H1 (cell line): ENCODE data around the gene MYLK4. TPM values are rescaled to one million over a fixed set of nuclear protein-coding genes. Genes with fewer than 3 reads are reported as not detected.

ENCODE experiments used
- CTCF ChIA-PET: fragments of 300-600 bp; sonication (Branson Sonifier 250); formaldehyde crosslinking; loops from one replicate; lab custom pipeline; 2021; ENCODE audit not compliant: partially characterized antibody; lab: Charles Lee
- POLR2A ChIA-PET: fragments of 300-600 bp; sonication (Branson Sonifier 250); formaldehyde crosslinking; loops from one replicate; lab custom pipeline; 2021; ENCODE audit warnings: inconsistent platforms; ENCODE audit not compliant: partially characterized antibody; lab: Charles Lee
- DNase-seq, 2 experiments: peaks; one replicate each; pipeline versions ENCODE4 v3.0.0 to v3.0.0-alpha.2; 2010 to 2022; ENCODE audit warnings: low spot score in 2 of 2, low read depth in 1 of 2, mixed read lengths in 1 of 2
- FAIRE-seq: peaks from 2 replicates; lab custom pipeline; 2011; peaks lifted over from hg19 to GRCh38; lab: Jason Lieb, UNC
- H2AFZ ChIP-seq: 2 replicates; pipeline ENCODE4 v1.8.1; 2012; ENCODE audit warnings: low read length, inconsistent platforms
- H2AK5ac ChIP-seq: 2 replicates; pipeline ENCODE4 v1.6.1; 2013; ENCODE audit warnings: low read depth, low read length
- H2BK120ac ChIP-seq: replicated peaks from 2 replicates; pipeline ENCODE3; 2013; ENCODE audit warnings: low read depth, low read length, inconsistent platforms
- H2BK12ac ChIP-seq: 2 replicates; pipeline ENCODE4 v1.6.1; 2013; ENCODE audit warnings: low read depth, low read length
- H2BK15ac ChIP-seq: 2 replicates; pipeline ENCODE4 v1.6.1; 2013; ENCODE audit warnings: low read length
- H2BK20ac ChIP-seq: 2 replicates; pipeline ENCODE4 v1.6.1; 2013; ENCODE audit warnings: low read length
- H2BK5ac ChIP-seq: 2 replicates; pipeline ENCODE4 v1.6.1; 2013; ENCODE audit warnings: low read depth, low read length
- H3K14ac ChIP-seq: 2 replicates; pipeline ENCODE4 v1.6.1; 2013; ENCODE audit warnings: inconsistent platforms; ENCODE audit not compliant: insufficient read length
- H3K18ac ChIP-seq: 2 replicates; pipeline ENCODE4 v1.6.1; 2013; ENCODE audit warnings: low read length; ENCODE audit errors: extremely low read depth
- H3K23ac ChIP-seq: 2 replicates; pipeline ENCODE4 v1.6.1; 2013; ENCODE audit warnings: inconsistent platforms; ENCODE audit not compliant: insufficient read length
- H3K23me2 ChIP-seq: 2 replicates; pipeline ENCODE4 v1.6.1; 2013; ENCODE audit warnings: low read depth, low read length
- H3K27ac ChIP-seq: 2 replicates; pipeline ENCODE4 v1.6.1; 2011; ENCODE audit warnings: low read depth, low read length, inconsistent platforms
- H3K27me3 ChIP-seq, 4 experiments: replicated peaks in 1 of 4; 1 replicate in 1 of 4; 2 replicates in 3 of 4; pipeline versions ENCODE4 v1.6.1 to v1.8.1; 2011 to 2013; ENCODE audit warnings: low read length in 3 of 4, mild to moderate bottlenecking in 3 of 4, inconsistent platforms in 2 of 4, mixed read lengths in 2 of 4, moderate library complexity in 1 of 4; ENCODE audit not compliant: control insufficient read depth in 3 of 4, insufficient read depth in 3 of 4; ENCODE audit errors: extremely low read depth in 1 of 4
- H3K36me3 ChIP-seq, 4 experiments: 2 replicates each; pipeline versions ENCODE4 v1.6.1 to v1.8.1; 2011 to 2013; ENCODE audit warnings: mild to moderate bottlenecking in 4 of 4, low read length in 3 of 4, moderate library complexity in 2 of 4, control low read depth in 1 of 4, inconsistent platforms in 1 of 4; ENCODE audit not compliant: insufficient read depth in 4 of 4, control insufficient read depth in 2 of 4
- H3K4ac ChIP-seq: replicated peaks from 2 replicates; pipeline ENCODE3; 2013; ENCODE audit warnings: low read length, low read depth, mixed read lengths, inconsistent platforms; ENCODE audit not compliant: insufficient read length
- H3K4me1 ChIP-seq, 4 experiments: replicated peaks in 1 of 4; 1 replicate in 1 of 4; 2 replicates in 3 of 4; pipeline versions ENCODE4 v1.6.1 to v1.8.1; 2011 to 2013; ENCODE audit warnings: low read length in 3 of 4, inconsistent platforms in 2 of 4, mixed read lengths in 1 of 4; ENCODE audit not compliant: insufficient read depth in 4 of 4, control insufficient read depth in 3 of 4
- H3K4me2 ChIP-seq, 2 experiments: 2 replicates each; pipeline versions ENCODE4 v1.6.1 to v1.8.1; 2011 to 2013; ENCODE audit warnings: low read depth in 2 of 2, low read length in 2 of 2, control low read depth in 1 of 2, inconsistent platforms in 1 of 2, mild to moderate bottlenecking in 1 of 2; ENCODE audit not compliant: insufficient read depth in 1 of 2
- H3K4me3 ChIP-seq, 4 experiments: fragments of 200-600, 300-600 bp in 1 of 4; sonication (generic), shearing (Covaris generic), sonication (Bioruptor Twin) in 1 of 4; 2 replicates each; pipeline versions ENCODE4 v1.5.1 to v1.8.1; 2011 to 2016; ENCODE audit warnings: low read length in 4 of 4, low read depth in 3 of 4, control low read depth in 2 of 4, inconsistent platforms in 2 of 4, mild to moderate bottlenecking in 2 of 4, mixed read lengths in 1 of 4, moderate library complexity in 1 of 4; ENCODE audit not compliant: insufficient read depth in 2 of 4; ENCODE audit errors: extremely low read depth in 1 of 4
- H3K56ac ChIP-seq: replicated peaks from 2 replicates; pipeline ENCODE3; 2013; ENCODE audit warnings: low read depth, mild to moderate bottlenecking, mixed read lengths, low read length, inconsistent platforms; ENCODE audit not compliant: insufficient read length
- H3K79me1 ChIP-seq: 2 replicates; pipeline ENCODE4 v1.6.1; 2013; ENCODE audit warnings: low read depth, low read length, control low read depth
- H3K79me2 ChIP-seq, 2 experiments: 2 replicates each; pipeline versions ENCODE4 v1.6.1 to v1.8.1; 2012 to 2013; ENCODE audit warnings: low read length in 2 of 2, mild to moderate bottlenecking in 2 of 2, inconsistent platforms in 1 of 2; ENCODE audit not compliant: insufficient read depth in 2 of 2, control insufficient read depth in 1 of 2
- H3K9ac ChIP-seq, 4 experiments: replicated peaks in 1 of 4; 1 replicate in 1 of 4; 2 replicates in 3 of 4; pipeline versions ENCODE4 v1.6.1 to v1.8.1; 2011 to 2013; ENCODE audit warnings: low read depth in 3 of 4, low read length in 3 of 4, control low read depth in 2 of 4, mild to moderate bottlenecking in 2 of 4, moderate library complexity in 2 of 4, inconsistent platforms in 1 of 4; ENCODE audit errors: extremely low read depth in 1 of 4
- H3K9me3 ChIP-seq, 2 experiments: 2 replicates each; pipeline versions ENCODE4 v1.6.1 to v1.8.1; 2012 to 2013; ENCODE audit warnings: mild to moderate bottlenecking in 2 of 2, moderate library complexity in 2 of 2, control low read depth in 1 of 2, inconsistent platforms in 1 of 2, low read depth in 1 of 2, low read length in 1 of 2, mixed read lengths in 1 of 2; ENCODE audit not compliant: insufficient read depth in 2 of 2
- H4K20me1 ChIP-seq, 2 experiments: replicated peaks in 1 of 2; 2 replicates each; pipeline versions ENCODE3 to v1.8.1; 2011 to 2013; ENCODE audit warnings: inconsistent platforms in 2 of 2, low read length in 2 of 2, mild to moderate bottlenecking in 1 of 2; ENCODE audit not compliant: insufficient read depth in 2 of 2, control insufficient read depth in 1 of 2
- H4K5ac ChIP-seq: 2 replicates; pipeline ENCODE4 v1.6.1; 2013; ENCODE audit warnings: low read length, low read depth, mixed read lengths, inconsistent platforms; ENCODE audit not compliant: insufficient read length
- H4K8ac ChIP-seq: 2 replicates; pipeline ENCODE4 v1.8.0; 2013; ENCODE audit warnings: mild to moderate bottlenecking, moderate library complexity, low read length, inconsistent platforms; ENCODE audit not compliant: insufficient read depth; ENCODE audit errors: extremely low read depth
- H4K91ac ChIP-seq: replicated peaks from 2 replicates; pipeline ENCODE3; 2013; ENCODE audit warnings: low read length, mixed read lengths, inconsistent platforms; ENCODE audit not compliant: insufficient read length
- CBX8 ChIP-seq: fragments of 300-800, 300-1000 bp; sonication (generic); IDR thresholded peaks from 2 replicates; pipeline ENCODE4 v1.7.1; 2016; ENCODE audit warnings: low read depth, low read length, borderline replicate concordance
- CHD1 ChIP-seq: IDR thresholded peaks from 2 replicates; pipeline ENCODE4 v1.6.1; 2012; ENCODE audit warnings: low read depth, low read length, improper control_type of control experiment
- GABPA ChIP-seq: IDR thresholded peaks from 2 replicates; pipeline ENCODE4 v1.6.1; 2011; ENCODE audit warnings: mild to moderate bottlenecking, low read length, moderate library complexity, borderline replicate concordance; ENCODE audit not compliant: insufficient read depth
- KDM1A ChIP-seq: fragments of 200-600, 300-600 bp; sonication (generic); IDR thresholded peaks from 2 replicates; pipeline ENCODE4 v1.7.1; 2016; ENCODE audit warnings: mild to moderate bottlenecking, low read length, borderline replicate concordance
- MAFK ChIP-seq: IDR thresholded peaks from 2 replicates; pipeline ENCODE4 v1.6.1; 2012; ENCODE audit warnings: low read depth, mild to moderate bottlenecking, improper control_type of control experiment, low read length
- MAX ChIP-seq: IDR thresholded peaks from 2 replicates; pipeline ENCODE4 v1.6.1; 2012; ENCODE audit warnings: inconsistent platforms
- RXRA ChIP-seq: IDR thresholded peaks from 2 replicates; pipeline ENCODE4 v1.6.1; 2011; ENCODE audit warnings: low read depth, mild to moderate bottlenecking, low read length, moderate library complexity; ENCODE audit not compliant: insufficient read depth
- SUZ12 ChIP-seq: fragments of 200-600 bp; sonication (generic); IDR thresholded peaks from 2 replicates; pipeline ENCODE4 v1.6.1; 2012; ENCODE audit warnings: mild to moderate bottlenecking, inconsistent platforms, low read length, moderate library complexity, mixed read lengths
- TAF1 ChIP-seq: IDR thresholded peaks from 2 replicates; pipeline ENCODE4 v1.6.1; 2011; ENCODE audit warnings: mild to moderate bottlenecking, low read depth, low read length
- TCF12 ChIP-seq: IDR thresholded peaks from 2 replicates; pipeline ENCODE4 v1.6.1; 2011; ENCODE audit warnings: low read depth, mild to moderate bottlenecking, low read length
- YY1 ChIP-seq: IDR thresholded peaks from 2 replicates; pipeline ENCODE4 v1.6.1; 2011; ENCODE audit warnings: low read depth, mild to moderate bottlenecking, low read length
- WGBS, 2 experiments: shearing (Covaris generic) in 1 of 2; methylation state at CpG; one replicate each; pipeline versions ENCODE4 v1.1.6 to v1.1.7; 2013 to 2015; ENCODE audit warnings: low lambda C conversion rate in 2 of 2, mixed read lengths in 2 of 2, inconsistent platforms in 1 of 2, low coverage in 1 of 2, missing lambda C conversion rate in 1 of 2; ENCODE audit not compliant: insufficient replicate concordance in 2 of 2, insufficient coverage in 1 of 2, insufficient read length in 1 of 2; ENCODE audit errors: extremely low coverage in 1 of 2, missing lambda C conversion rate in 1 of 2; 5-methylcytosine and 5-hydroxymethylcytosine counted together
- polyA plus RNA-seq, 7 experiments: library from polyadenylated mRNA; depleted of rRNA in 3 of 7; stranded (reverse) in 5 of 7; unstranded in 2 of 7; fragments of >200 nt in 5 of 7; fragments of 200-250 nt in 2 of 7; gene quantifications; 1 replicate in 5 of 7; 2 replicates in 1 of 7; 4 replicates in 1 of 7; pipeline versions ENCODE4 v1.2.1 to v1.2.3, GENCODE V29; 2011 to 2013; ENCODE audit warnings: missing spikeins in 2 of 7, mixed read lengths in 2 of 7
- total RNA-seq: library from RNA; stranded (reverse); fragmentation: NEBNext Ultra II Directional; extraction: Animal tissue kit (Norgen Biotek cat#: 25700); gene quantifications from 2 replicates; pipeline ENCODE4 v1.2.1, GENCODE V29; 2021
- TF ChIP-seq, protein P1 (sequence below): IDR thresholded peaks from 2 replicates; pipeline ENCODE4 v1.6.1; 2012; ENCODE audit warnings: low read length, inconsistent platforms

MYLK4 gene
- total and polyA plus RNA-seq, 2 of the 8 experiments (the other 6 are each of a cell fraction or from before 2014, with no cell fraction given), result 0.11 to 0.17 TPM

DNA sequence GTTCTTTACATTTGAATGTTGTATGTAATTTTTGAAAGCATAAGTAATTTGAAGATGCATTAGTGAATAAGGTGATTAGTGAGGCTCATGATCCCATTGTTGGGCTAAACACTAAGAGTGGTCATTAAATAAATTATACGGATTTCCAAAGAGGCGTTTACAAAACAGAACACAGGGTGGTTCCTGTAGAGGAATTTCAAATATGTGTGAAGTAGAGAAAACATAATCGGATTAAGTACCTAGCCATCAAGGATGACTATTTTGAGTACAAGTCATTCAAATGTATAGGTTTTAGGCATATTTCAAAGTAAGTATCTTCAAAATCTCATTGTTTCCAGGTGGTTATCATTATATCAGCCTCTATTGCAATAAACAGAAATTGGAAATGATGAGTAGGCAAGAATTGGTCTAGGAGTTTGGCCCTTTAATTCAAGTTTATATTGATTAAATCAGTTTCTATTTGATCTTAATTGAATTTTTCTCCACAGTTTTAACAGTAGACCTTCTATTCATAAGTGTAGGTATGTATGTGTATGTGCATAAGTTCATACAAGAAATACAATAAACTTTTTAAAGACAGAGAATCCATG, 94.8 kb downstream of the MYLK4 start:
- peaks cover 0 to 5% (median 1%) of the 10 kb centered on the region in 4 experiments; a peak in 3 of 7 replicates for H3K4me1 ChIP-seq
- H2BK20ac ChIP-seq, result no peak overlapping the region
- H3K79me1 ChIP-seq, result no peaks in the 10 kb centered on the region
- H3K9me3 ChIP-seq, result peaks cover 10 to 14% of the 10 kb centered on the region in 2 experiments; a peak in 3 of 4 replicates
- POLR2A ChIA-PET, result no interaction called here
- no peak overlapping the region; a peak in 1 of 8 replicates for H3K4me3 ChIP-seq
- H4K20me1 ChIP-seq, result no peaks in the 10 kb centered on the region
- no peak overlapping the region for H2AFZ ChIP-seq
- H4K5ac ChIP-seq, result no peak overlapping the region
- no peak overlapping the region for H2BK5ac ChIP-seq
- H3K23me2 ChIP-seq, result no peaks in the 10 kb centered on the region
- H3K56ac ChIP-seq, result no peak overlapping the region
- no peak overlapping the region for H3K4ac ChIP-seq
- H3K36me3 ChIP-seq, result no peaks in the 10 kb centered on the region
- WGBS, 2 experiments, result 34% methylated on average over 3 of the region's 3 CpGs; no CpG with 5 or more reads in 1 of the 2 experiments
- H3K18ac ChIP-seq, result no peak overlapping the region; the same call in 1 of the 2 replicates
- H3K4me2 ChIP-seq, result no peak overlapping the region
- H3K9ac ChIP-seq, result no peak overlapping the region
- no peak overlapping the region for H3K14ac ChIP-seq
- H2AK5ac ChIP-seq, result no peak overlapping the region
- DNase-seq, result no peak
- H3K79me2 ChIP-seq, result no peaks in the 10 kb centered on the region
- H3K27me3 ChIP-seq, result peaks cover 0 to 2% (median 0%) of the 10 kb centered on the region in 4 experiments; a peak in 1 of 7 replicates
- FAIRE-seq, result no peak
- H2BK12ac ChIP-seq, result no peak overlapping the region
- no peak overlapping the region for H4K91ac ChIP-seq
- no peak overlapping the region for H3K23ac ChIP-seq
- CTCF ChIA-PET, result no interaction called here
- H4K8ac ChIP-seq, result no peak overlapping the region
- H2BK15ac ChIP-seq, result no peak overlapping the region
- no peak overlapping the region for H2BK120ac ChIP-seq
- H3K27ac ChIP-seq, result no peak overlapping the region
- TF ChIP-seq YY1 (no peak), CBX8 (no peak), SUZ12 (no peak), RXRA (no peak), GABPA (no peak), TAF1 (no peak), TCF12 (no peak), KDM1A (no peak), MAFK (peak; percentile 33; the same call in 1 of the 2 replicates), MAX (no peak), CHD1 (no peak)
- TF ChIP-seq, protein P1, sequence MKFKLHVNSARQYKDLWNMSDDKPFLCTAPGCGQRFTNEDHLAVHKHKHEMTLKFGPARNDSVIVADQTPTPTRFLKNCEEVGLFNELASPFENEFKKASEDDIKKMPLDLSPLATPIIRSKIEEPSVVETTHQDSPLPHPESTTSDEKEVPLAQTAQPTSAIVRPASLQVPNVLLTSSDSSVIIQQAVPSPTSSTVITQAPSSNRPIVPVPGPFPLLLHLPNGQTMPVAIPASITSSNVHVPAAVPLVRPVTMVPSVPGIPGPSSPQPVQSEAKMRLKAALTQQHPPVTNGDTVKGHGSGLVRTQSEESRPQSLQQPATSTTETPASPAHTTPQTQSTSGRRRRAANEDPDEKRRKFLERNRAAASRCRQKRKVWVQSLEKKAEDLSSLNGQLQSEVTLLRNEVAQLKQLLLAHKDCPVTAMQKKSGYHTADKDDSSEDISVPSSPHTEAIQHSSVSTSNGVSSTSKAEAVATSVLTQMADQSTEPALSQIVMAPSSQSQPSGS, result no peak
